K562 treated with DMSO at 1 percent for 12 hours (cell line): ENCODE data around the gene ZNF212. TPM values are rescaled to one million over a fixed set of nuclear protein-coding genes. Genes with fewer than 3 reads are reported as not detected.

ENCODE experiments used
- total RNA-seq: library from RNA; unstranded; fragments of 300-600 nt; gene quantifications from 2 replicates; pipeline ENCODE4 v1.2.3, GENCODE V29; 2022; ENCODE audit not compliant: insufficient read depth

ZNF212 gene
- 10.6 and 20.3 TPM in 2 replicates for total RNA-seq

GRCh38 chr7:149239345-149240143 lies at the start of gene ZNF212:
Gene ZNF212 (plus strand): TSS chr7:149239651. CDS start chr7:149239779, 128 bp downstream.

GRCh38 chr7:149195180-149196150 lies 44.0 kb upstream of the ZNF212 start, which contains the start of gene ZNF282:
Gene ZNF282 (plus strand): TSS chr7:149195546. CDS start chr7:149195590, 44 bp downstream.

GRCh38 chr7:149261829-149262617 lies 22.6 kb downstream of the ZNF212 start, which contains the start of gene ZNF783:
Gene ZNF783 (plus strand): TSS chr7:149262196. CDS start chr7:149262334, 138 bp downstream.

Other genes with a start within 250 kb of the ZNF212 start
- gene PDIA4, start 211.1 kb upstream of the ZNF212 start, total RNA-seq: 119 and 194 TPM in 2 replicates
- 2.5 and 7.0 TPM in 2 replicates for gene ZNF786, start 148.9 kb upstream of the ZNF212 start, total RNA-seq
- 1.5 and 1.6 TPM in 2 replicates for gene ZNF425, start 113.3 kb upstream of the ZNF212 start, total RNA-seq
- gene ZNF398, start 92.2 kb upstream of the ZNF212 start, total RNA-seq: 5.7 and 17.5 TPM in 2 replicates
- 32.9 and 48.0 TPM in 2 replicates for gene ZNF282, start 44.1 kb upstream of the ZNF212 start, total RNA-seq
- 2.1 and 2.7 TPM in 2 replicates for gene ZNF783, start 22.5 kb downstream of the ZNF212 start, total RNA-seq
- gene ZNF777, start 221.4 kb downstream of the ZNF212 start, total RNA-seq: 11.4 and 17.8 TPM in 2 replicates